ENCODE results near the gene UBE4B.

- TF ChIP-seq POLR2A (IDR thresholded peaks at IDR 0.05) (no peak), CTCF (IDR thresholded peaks at IDR 0.05) (no peak)
These were observed 45.7 kb downstream of the UBE4B start for GRCh38 chr1:10078494-10078893.
